Adrenal gland (tissue), 19 donors: ENCODE results near the gene AIM2. TPM values are rescaled to one million over a fixed set of nuclear protein-coding genes. Genes with fewer than 3 reads are reported as not detected.

Experiments
- DNase-seq, 7 donors: peaks; one replicate each; pipeline ENCODE4 v3.0.0-alpha.2; 2019 to 2020
- H3K27ac ChIP-seq, 5 donors: fragments of 200-600 bp; sonication (generic) in 4 of 5; 1 replicate in 3 of 5; 2 replicates in 2 of 5; pipeline versions ENCODE4 v1.5.1 to v1.8.0; 2016 to 2020; ENCODE audit warnings: mild to moderate bottlenecking in 1 of 5
- H3K27me3 ChIP-seq: fragments of 200-600 bp; 2 replicates; pipeline ENCODE4 v1.8.0; 2021
- H3K36me3 ChIP-seq, 2 donors: fragments of 200-600 bp; replicated peaks in 1 of 2; 1 replicate in 1 of 2; 2 replicates in 1 of 2; pipeline versions ENCODE4 v1.5.1 to v1.8.0; 2018 to 2022
- H3K4me1 ChIP-seq, 2 donors: fragments of 200-600 bp; replicated peaks in 1 of 2; 1 replicate in 1 of 2; 2 replicates in 1 of 2; pipeline versions ENCODE4 v1.5.1 to v1.8.0; 2018 to 2021
- H3K4me3 ChIP-seq, 4 donors: fragments of 200-600 bp; sonication (generic) in 3 of 4; one replicate each; pipeline ENCODE4 v1.5.1; 2016 to 2018
- H3K9me3 ChIP-seq, 3 donors: fragments of 200-600 bp; sonication (generic) in 1 of 3; replicated peaks in 1 of 3; 1 replicate in 2 of 3; 2 replicates in 1 of 3; pipeline versions ENCODE4 v1.5.1 to v1.8.0; 2016 to 2021
- POLR2A ChIP-seq, 2 donors: fragments of 450-650 bp; IDR thresholded peaks; one replicate each; pipeline ENCODE4 v1.6.1; 2017; ENCODE audit warnings: antibody characterized with exemption in 2 of 2, mild to moderate bottlenecking in 2 of 2, moderate library complexity in 1 of 2
- WGBS, 4 donors: extraction: QIAGEN DNeasy Blood & Tissue Kit in 2 of 4; methylation state at CpG; one replicate each; pipeline versions ENCODE4 v1.1.5 to v1.1.7; 2013 to 2017; 5-methylcytosine and 5-hydroxymethylcytosine counted together
- intact Hi-C, 2 donors: fragments of 100-400 bp; cut with DNase I; formaldehyde crosslinking; loops; one replicate each; pipeline versions ENCODE4 v1.14.1 to v1.15.0; 2022 to 2023
- long read RNA-seq, 10 donors: library from polyadenylated mRNA in 3 of 10; unstranded in 2 of 10; stranded (forward) in 1 of 10; transcript quantifications; one replicate each; pipeline ENCODE4 v2.0.0 and lab custom pipeline, GENCODE V29; 2021 to 2026
- polyA plus RNA-seq, 3 donors: library from polyadenylated mRNA; stranded (reverse); fragments of 200-250 nt in 2 of 3; fragments of 350-450 nt in 1 of 3; fragmentation: Illumina TruSeq in 1 of 3; extraction: RNeasy Lipid Tissue Mini Kit (QIAGEN cat#74804) in 1 of 3; gene quantifications; one replicate each; pipeline ENCODE4 v1.2.3, GENCODE V29; 2013 to 2014
- total RNA-seq, 9 donors: library from RNA; depleted of rRNA in 4 of 9; stranded (reverse); fragments of >200 nt in 4 of 9; fragments of 120-200 nt in 1 of 9; fragmentation: NEBNext Ultra II Directional in 1 of 9; extraction: Animal tissue kit (Norgen Biotek cat#: 25700) in 1 of 9; gene quantifications; one replicate each; pipeline versions ENCODE4 v1.1.0 to v1.2.4, GENCODE V29; 2013 to 2023
- TF ChIP-seq, protein P1 (sequence below), 6 experiments: fragments of 450-650 bp in 4 of 6; fragments of 200-600 bp in 2 of 6; sonication (generic) in 1 of 6; IDR thresholded peaks; 1 replicate in 5 of 6; 2 replicates in 1 of 6; pipeline versions ENCODE4 v1.5.1 to v1.8.0; 2016 to 2021; ENCODE audit warnings: antibody characterized with exemption in 6 of 6, mild to moderate bottlenecking in 2 of 6, moderate library complexity in 1 of 6
- donor health status: healthy with polysubstance abuse.
- donor health status: Bipolar disorder and iron deficiency.
- donor health status: DM: yes; HTN: yes; CAD: no.
- donor health status: DM: no; HTN: no; CAD: no.
- donor health status: DM: no; HTN: no; CAD: no.
- donor health status: DM: yes; HTN: yes; CAD: no.

AIM2 gene, protein sequence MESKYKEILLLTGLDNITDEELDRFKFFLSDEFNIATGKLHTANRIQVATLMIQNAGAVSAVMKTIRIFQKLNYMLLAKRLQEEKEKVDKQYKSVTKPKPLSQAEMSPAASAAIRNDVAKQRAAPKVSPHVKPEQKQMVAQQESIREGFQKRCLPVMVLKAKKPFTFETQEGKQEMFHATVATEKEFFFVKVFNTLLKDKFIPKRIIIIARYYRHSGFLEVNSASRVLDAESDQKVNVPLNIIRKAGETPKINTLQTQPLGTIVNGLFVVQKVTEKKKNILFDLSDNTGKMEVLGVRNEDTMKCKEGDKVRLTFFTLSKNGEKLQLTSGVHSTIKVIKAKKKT
- total RNA-seq (1 to 10 TPM in 3 of 9 donors, under 1 TPM in 5, not detected in 1; 0.11 to 1.3 (median 0.62) TPM), polyA plus RNA-seq (under 1 TPM; 0.17 to 0.72 (median 0.57) TPM)
- long read RNA-seq, donor 1: 0 reads
- long read RNA-seq, donor 2: 0 reads
- long read RNA-seq, donor 3: 0 reads
- long read RNA-seq, donor 4: 0 reads
- long read RNA-seq, donor 5: 0 reads
- long read RNA-seq, donor 6, partial matches to known transcripts: 0 of 1 reads
- long read RNA-seq, donor 6, other reads (novel, unspliced or antisense): 1 of 1 reads
- long read RNA-seq, donor 7: 0 reads
- long read RNA-seq, donor 8: 0 reads
- long read RNA-seq, donor 9: 0 reads
- long read RNA-seq, donor 10: 0 reads

DNA sequence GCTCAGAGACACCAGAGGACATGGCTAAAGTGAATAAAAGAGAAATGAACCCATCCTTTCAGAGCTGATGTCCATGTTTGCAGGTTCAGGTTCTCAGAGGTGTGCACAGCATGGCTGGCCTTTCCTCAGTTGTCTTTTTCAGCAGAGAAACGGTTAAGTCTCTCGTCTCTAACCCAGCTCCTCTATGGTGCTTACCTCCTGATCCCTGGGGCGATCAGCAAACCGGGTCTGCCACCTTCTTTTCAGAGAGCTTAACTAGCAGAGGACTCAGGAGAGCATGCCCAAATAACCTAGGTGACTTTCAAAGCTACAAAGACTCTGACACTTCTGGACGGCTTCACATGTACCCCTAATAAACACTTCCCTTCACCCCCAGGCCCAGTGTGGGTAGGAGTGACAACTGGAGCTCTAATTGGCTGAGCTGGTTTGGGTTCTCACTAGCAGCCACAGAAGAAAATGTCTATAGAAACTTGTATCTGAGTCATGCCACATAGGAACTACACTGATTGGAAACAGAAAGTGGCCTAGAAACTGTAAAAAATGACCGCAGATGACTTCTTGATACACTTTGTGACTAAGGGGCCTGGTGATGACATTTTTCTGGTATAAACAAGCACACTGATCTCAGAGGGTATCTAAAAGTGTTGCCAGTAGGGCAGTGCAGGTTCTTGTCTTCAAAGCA, at the start of gene AIM2:
Gene AIM2 (minus strand): TSS at position 329 of the 682 bp plus-strand sequence. CDS start 3,267 bp downstream, outside the sequence.
- 64 to 76% (median 74%) methylated on average over 6 of the region's 6 CpGs for WGBS, 4 donors
- H3K27me3 ChIP-seq: no peaks in the 10 kb centered on the region
- peak within 1 kb of the TSS in 1 of 5 donors; percentile 62 for H3K27ac ChIP-seq
- no peaks in the 10 kb centered on the region for H3K4me1 ChIP-seq
- no peak for DNase-seq
- no peak for TF ChIP-seq POLR2A (IDR thresholded peaks at IDR 0.05)
- TF ChIP-seq, protein P1, sequence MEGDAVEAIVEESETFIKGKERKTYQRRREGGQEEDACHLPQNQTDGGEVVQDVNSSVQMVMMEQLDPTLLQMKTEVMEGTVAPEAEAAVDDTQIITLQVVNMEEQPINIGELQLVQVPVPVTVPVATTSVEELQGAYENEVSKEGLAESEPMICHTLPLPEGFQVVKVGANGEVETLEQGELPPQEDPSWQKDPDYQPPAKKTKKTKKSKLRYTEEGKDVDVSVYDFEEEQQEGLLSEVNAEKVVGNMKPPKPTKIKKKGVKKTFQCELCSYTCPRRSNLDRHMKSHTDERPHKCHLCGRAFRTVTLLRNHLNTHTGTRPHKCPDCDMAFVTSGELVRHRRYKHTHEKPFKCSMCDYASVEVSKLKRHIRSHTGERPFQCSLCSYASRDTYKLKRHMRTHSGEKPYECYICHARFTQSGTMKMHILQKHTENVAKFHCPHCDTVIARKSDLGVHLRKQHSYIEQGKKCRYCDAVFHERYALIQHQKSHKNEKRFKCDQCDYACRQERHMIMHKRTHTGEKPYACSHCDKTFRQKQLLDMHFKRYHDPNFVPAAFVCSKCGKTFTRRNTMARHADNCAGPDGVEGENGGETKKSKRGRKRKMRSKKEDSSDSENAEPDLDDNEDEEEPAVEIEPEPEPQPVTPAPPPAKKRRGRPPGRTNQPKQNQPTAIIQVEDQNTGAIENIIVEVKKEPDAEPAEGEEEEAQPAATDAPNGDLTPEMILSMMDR (IDR thresholded peaks at IDR 0.05): no peak
- no peak within 1 kb of the TSS for H3K4me3 ChIP-seq
- H3K36me3 ChIP-seq: no peaks in the 10 kb centered on the region
- intact Hi-C loops: no loop called here
- no peaks in the 10 kb centered on the region for H3K9me3 ChIP-seq

DNA sequence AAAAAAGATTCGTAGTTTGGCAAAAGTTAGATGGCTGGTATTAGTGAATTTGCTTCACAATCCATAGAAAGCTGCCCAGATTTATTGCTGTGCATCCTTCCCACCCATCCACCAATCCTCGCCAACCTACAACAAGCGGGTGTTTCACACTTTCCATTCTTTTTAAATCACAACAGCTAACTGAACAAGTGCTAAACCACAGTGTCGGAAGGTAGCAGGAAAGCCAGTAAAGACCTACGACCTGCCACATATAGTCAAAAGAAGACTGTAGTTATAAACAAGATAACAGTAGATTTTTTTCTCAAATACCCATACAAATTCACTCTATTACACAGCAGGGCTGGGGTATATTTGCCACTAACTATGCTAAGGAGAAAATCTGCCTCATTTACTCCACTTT, 47.0 kb upstream of the AIM2 start:
- no peak overlapping the region for H3K4me3 ChIP-seq
- no peak for TF ChIP-seq POLR2A (IDR thresholded peaks at IDR 0.05)
- TF ChIP-seq, protein P1 (IDR thresholded peaks at IDR 0.05): no peak
- no peaks in the 10 kb centered on the region for H3K4me1 ChIP-seq
- intact Hi-C loops: no loop called here
- H3K27ac ChIP-seq: no peak overlapping the region
- H3K27me3 ChIP-seq: no peaks in the 10 kb centered on the region
- no peaks in the 10 kb centered on the region for H3K9me3 ChIP-seq
- no peaks in the 10 kb centered on the region for H3K36me3 ChIP-seq
- no peak for DNase-seq
- WGBS, 4 donors: 75 to 84% (median 81%) methylated on average over 5 of the region's 5 CpGs

DNA sequence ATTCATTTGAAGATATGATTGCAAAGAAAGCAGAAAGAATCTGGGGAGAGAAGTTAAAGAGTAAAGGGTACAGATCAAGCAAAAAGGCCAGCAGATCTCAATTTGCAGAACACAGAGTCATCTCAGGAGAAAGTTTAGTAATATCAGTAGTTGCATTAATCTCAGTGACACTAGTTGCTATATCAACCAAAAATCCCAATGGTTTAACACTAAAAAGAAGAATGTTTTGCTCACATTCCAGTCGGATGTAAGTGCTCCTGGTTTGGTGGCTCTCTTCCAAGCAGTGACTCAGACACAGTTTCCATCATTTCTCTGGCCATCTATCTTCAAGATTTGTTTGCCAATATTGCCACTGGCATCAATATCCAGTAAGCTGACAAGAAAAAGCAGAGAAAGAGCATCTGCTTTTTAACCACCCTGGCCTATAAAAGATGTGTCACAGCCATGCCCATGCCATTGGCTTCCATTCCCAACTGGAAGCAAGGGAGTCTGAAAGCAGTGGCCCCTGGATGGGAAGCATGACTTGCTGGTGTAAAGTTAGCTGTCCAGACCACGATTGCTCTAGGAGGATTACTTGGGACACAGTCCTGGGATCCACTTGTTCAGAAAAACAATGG, 45.5 kb upstream of the AIM2 start:
- 32 to 46% (median 40%) methylated on average over 2 of the region's 2 CpGs for WGBS, 4 donors
- DNase-seq: peak in 2 of 7 donors; percentile 22 to 23
- H3K36me3 ChIP-seq: no peaks in the 10 kb centered on the region
- TF ChIP-seq, protein P1 (IDR thresholded peaks at IDR 0.05): no peak
- TF ChIP-seq POLR2A (IDR thresholded peaks at IDR 0.05): no peak
- H3K4me3 ChIP-seq: no peak overlapping the region
- H3K4me1 ChIP-seq: no peaks in the 10 kb centered on the region
- H3K27me3 ChIP-seq: no peaks in the 10 kb centered on the region
- H3K27ac ChIP-seq: no peak overlapping the region
- H3K9me3 ChIP-seq: no peaks in the 10 kb centered on the region
- intact Hi-C loops: no loop called here

DNA sequence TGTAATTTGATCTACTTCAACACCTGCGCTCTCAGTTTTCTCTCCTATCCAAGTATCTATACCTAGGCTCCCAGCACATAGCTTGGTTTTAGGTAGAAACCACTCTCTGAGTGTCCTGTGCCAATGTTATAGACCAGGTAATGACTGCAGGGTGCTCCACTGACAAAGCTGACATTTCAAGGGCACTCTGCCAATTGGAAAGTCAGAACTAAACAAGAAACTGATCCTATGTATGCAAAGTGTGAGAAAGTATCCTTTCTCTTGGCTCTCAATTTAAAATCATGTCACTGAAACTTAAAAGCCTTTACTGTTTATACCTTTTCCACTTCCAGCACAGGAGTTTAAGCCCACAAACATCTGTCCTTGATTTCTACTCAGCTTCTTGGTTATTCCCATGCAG, 45.0 kb upstream of the AIM2 start:
- Histone ChIP-seq H3K27me3 (no peaks in the 10 kb centered on the region), H3K4me3 (no peak overlapping the region), H3K9me3 (no peaks in the 10 kb centered on the region), H3K36me3 (no peaks in the 10 kb centered on the region), H3K27ac (no peak overlapping the region), H3K4me1 (no peaks in the 10 kb centered on the region)
- DNase-seq: no peak
- TF ChIP-seq, protein P1 (IDR thresholded peaks at IDR 0.05): no peak
- TF ChIP-seq POLR2A (IDR thresholded peaks at IDR 0.05): no peak
- intact Hi-C loops: no loop called here
- 91 to 96% (median 94%) methylated on average over 1 of the region's 1 CpG for WGBS, 4 donors
